AG09319 (cell line): Measurements from ENCODE around the gene NFE2L1.
A peak's percentile ranks its signal among the peaks of the same experiment; 100 is the strongest.
"Not testable (repeated sequence)": the region's sequence is repeated elsewhere in the genome, so short reads cannot be mapped to it uniquely, and the experiment has no call there.

Experiments used
- DNase-seq: peaks from one replicate; pipeline ENCODE4 v3.0.0-alpha.2; 2010; ENCODE audit warnings: low read depth; ENCODE audit errors: extremely low read depth
- TF ChIP-seq, protein P1 (sequence below): IDR thresholded peaks from 2 replicates; pipeline ENCODE4 v1.5.1; 2011; ENCODE audit warnings: low read depth, mild to moderate bottlenecking, inconsistent platforms, low read length, moderate library complexity

Gene NFE2L1

DNA sequence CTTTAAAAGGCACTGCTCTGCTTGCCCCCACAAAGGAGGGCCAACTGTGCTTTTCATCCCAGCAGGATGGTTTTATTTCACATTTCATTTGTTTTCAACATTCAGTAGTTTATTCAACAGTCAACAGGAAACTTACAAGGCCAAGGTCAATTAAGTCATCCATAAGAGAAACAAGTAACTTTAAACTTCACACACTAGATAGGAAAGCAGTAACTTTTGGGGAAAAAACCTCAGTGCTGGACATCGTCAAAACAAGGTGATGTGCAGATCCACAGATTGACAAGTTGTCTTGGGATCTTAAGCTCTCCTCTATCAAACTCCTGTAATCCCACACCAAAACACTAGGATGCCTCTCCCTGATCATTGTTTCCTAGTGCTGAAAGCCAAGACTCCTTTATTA lies 18.5 kb downstream of the NFE2L1 start:
- DNase-seq = no peak
- TF ChIP-seq, protein P1, sequence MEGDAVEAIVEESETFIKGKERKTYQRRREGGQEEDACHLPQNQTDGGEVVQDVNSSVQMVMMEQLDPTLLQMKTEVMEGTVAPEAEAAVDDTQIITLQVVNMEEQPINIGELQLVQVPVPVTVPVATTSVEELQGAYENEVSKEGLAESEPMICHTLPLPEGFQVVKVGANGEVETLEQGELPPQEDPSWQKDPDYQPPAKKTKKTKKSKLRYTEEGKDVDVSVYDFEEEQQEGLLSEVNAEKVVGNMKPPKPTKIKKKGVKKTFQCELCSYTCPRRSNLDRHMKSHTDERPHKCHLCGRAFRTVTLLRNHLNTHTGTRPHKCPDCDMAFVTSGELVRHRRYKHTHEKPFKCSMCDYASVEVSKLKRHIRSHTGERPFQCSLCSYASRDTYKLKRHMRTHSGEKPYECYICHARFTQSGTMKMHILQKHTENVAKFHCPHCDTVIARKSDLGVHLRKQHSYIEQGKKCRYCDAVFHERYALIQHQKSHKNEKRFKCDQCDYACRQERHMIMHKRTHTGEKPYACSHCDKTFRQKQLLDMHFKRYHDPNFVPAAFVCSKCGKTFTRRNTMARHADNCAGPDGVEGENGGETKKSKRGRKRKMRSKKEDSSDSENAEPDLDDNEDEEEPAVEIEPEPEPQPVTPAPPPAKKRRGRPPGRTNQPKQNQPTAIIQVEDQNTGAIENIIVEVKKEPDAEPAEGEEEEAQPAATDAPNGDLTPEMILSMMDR = no peak

DNA sequence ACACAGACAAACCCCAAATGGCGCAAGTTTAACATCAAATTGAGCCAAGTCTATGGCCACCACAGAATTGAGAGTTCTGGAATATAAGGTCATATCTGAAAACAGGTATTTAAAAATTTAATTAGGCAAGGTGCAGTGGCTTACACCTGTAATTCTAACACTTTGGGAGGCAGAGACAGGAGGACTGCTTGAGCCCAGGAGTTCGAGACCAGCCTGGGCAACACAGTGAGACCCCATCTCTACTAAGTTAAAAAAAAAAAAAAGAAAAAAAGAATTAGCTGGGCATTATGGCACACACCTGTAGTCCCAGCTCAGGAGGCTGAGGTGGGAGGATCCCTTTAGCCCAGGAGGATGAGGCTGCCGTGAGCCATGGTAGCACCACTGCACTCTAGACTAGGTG lies 19.1 kb downstream of the NFE2L1 start:
- DNase-seq = no peak
- TF ChIP-seq, protein P1 = no peak

DNA sequence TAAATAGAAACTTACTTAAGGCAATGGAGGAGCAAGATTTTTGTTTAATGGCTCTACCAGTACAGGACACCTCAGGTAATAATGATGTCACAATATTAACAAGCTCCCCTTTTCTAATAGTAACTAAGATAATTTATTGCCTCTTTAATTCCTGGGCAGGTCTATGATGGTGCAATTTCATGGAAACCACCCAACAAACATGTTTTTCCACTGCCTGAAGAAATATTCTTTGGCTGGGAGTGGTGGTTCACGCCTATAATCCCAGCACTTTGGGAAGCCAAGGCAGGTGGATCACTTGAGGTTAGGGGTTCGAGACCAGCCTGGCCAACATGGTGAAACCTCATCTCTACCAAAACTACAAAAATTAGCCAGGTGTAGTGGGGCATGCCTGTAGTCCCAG lies 19.6 kb downstream of the NFE2L1 start:
- not testable (repeated sequence) for DNase-seq

DNA sequence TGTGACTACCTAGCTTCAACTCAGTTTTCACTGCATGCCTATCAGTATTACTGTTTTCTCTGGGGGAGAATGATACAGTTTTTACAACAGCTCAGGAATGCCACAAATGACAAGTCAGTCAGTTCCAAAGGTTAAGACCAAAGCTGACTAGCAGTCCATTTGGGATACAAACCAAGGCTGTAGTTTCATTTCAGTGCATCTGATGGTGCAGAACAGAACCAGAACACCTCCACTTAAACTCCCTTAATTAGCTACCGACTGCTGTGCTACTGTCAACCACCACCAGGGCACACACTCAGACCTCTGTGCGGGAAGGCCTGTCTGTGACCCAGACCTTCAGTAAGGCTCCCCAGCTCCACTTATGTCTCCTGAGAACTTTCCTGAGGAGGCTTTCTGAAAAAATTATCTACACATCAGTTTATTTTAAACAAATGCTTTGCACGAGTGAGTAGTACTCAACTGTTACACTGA lies 20.4 kb downstream of the NFE2L1 start:
- DNase-seq = no peak
- TF ChIP-seq, protein P1 = peak; percentile 27

DNA sequence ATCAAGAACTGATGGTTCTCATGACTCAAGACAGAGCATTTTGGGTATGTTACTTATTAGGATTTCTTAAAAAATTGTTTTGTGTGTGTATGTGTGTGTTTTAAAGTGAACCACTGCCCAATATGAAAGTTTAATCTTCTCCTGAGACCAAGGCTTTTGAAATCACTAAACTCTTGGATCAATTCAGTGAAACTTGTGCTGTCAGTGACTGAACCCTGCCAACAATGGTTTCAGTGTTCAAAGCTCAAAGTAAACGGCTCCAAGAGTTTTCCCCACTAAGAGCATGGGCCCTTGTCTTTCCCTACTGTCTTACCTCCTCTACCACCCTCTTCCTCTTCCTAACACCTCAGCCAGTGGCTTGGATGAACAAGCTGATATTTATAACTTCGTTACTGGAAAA lies 22.0 kb downstream of the NFE2L1 start:
- TF ChIP-seq, protein P1 = no peak
- DNase-seq = no peak

DNA sequence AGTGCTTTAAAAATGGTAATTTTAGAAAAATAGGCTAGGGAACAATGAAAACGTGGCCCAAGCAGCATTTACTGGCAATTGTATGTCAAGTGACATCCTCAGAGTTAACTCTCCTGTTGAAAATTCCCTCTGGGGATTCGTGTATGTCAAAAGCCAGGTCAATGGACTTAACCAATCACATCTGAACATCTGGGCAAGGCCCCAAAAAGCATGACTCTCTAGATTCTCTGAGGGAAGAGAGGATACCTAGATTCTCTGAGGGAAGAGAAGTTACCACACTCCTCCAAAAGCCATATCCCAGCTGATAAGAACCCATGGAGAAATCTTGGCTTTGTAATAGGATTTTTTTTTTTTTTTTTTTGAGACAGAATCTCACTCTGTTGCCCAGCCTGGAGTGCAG lies 23.5 kb downstream of the NFE2L1 start:
- TF ChIP-seq, protein P1 = no peak
- no peak for DNase-seq

DNA sequence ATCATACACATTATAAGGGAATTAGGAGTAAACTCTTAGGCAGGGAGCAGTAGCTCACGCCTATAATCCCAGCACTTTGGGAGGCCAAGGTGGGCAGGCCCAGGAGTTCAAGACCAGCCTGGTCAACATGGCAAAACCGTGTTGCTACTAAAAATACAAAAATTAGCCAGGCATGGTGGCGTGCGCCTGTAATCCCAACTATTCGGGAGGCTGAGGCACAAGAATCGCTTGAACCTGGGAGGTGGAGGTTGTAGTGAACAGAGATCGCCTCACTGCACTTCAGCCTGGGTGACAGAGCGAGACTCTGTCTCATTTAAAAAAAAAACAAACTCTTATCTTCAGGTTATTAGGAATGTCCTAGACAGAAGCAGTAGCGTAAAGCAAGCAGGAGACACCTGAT lies 24.7 kb downstream of the NFE2L1 start:
- not testable (repeated sequence) for DNase-seq

DNA sequence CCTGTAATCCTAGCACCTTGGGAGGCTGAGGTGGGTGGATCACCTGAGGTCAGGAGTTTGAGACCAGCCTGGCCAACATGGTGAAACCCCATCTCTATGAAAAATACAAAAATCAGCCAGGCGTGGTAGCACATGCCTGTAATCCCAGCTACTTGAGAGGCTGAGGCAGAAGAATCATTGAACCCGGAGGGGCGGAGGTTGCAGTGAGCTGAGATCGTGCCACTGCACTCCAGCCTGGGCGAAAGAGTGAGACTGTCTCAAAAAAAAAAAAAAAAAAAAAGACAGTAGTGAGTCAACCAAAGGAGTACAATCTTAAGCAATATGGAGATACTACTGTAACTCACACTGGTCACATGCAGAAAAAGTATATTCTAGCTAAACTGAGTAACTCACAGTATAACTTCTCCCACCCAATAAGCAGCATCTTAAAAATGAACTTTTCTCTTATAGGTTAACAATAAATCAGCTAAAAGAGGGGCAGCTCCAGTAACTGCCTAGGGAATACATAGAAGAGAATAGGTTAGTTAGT lies 25.5 kb downstream of the NFE2L1 start:
- not testable (repeated sequence) for DNase-seq

DNA sequence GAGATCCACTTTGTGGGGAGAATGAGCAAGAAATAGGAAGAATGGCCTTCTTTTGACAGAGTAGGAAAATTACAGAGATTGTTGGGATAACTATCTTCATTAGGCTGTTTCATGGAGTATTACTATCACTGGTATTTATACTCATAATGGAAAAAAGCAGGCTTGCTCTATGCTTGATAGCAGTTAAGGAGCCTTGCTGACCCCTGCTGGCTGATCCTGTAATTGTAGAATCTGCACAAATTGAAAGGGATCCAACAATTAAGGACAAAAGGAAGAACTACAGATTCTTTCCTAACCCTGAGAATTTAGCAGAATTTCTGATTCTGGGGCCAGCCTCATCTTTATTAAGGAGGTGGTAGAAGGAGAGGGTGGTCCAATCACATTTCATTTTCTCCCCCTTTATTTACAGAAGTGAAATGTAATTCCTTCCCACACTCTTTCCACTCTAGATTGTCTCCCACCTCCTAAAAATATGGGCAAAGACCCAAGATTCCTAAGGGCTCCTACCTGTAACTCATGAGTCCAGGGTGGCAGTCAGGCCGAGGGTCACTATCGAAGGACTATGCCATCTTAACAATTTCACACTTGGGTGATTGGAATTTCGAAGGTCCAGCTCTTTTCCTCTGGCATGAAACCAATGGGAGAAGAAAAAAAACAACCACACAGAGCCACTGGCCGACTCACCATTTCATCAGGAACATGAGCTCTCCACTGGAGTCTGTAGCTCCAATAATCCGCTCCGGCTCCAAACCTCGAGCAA lies 26.3 kb downstream of the NFE2L1 start:
- TF ChIP-seq, protein P1 = peak; percentile 78
- DNase-seq = peak; percentile 62

DNA sequence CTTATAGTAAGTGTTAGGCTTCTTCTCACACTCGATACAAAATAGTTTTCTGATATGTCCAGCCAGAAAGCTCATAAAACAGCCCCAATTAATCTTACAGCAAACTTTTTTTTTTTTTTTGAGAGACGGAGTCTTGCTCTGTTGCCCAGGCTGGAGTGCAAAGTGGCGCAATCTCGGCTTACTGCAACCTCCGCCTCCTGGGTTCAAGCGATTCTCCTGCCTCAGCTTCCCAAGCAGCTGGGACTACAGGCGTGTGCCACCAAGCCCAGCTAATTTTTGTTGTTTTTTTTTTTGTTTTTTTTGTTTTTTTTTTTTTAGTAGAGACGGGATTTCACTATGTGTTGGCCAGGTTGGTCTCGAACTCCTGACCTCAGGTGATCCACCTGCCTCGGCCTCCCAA lies 29.0 kb downstream of the NFE2L1 start:
- DNase-seq = not testable (repeated sequence)
